Measurements from ENCODE around the gene SLC8A2.

- TF ChIP-seq EZH2 (IDR thresholded peaks at IDR 0.05; ENCODE audit: low read length) (no peak), CTCF (optimal IDR thresholded peaks at IDR 0.05 in 1 of 3, IDR thresholded peaks at IDR 0.05 in 1 of 3, conservative IDR thresholded peaks at IDR 0.05 in 1 of 3; ENCODE audit: extremely low read depth in 1 of 3, insufficient read depth in 2 of 3, low read length in 3 of 3) (no peak)
These were observed 6.8 kb downstream of the SLC8A2 start for GRCh38 chr19:47464675-47465419.
